GM18508 (cell line): Measurements from ENCODE around the gene CLDN14.

Experiments used
- ATAC-seq: cut with Tn5 transposase; IDR thresholded peaks from one replicate; pipeline ENCODE4 v1.9.1; 2021; ENCODE audit warnings: moderate number of reproducible peaks; ENCODE audit not compliant: insufficient read depth, unreplicated experiment

CLDN14 gene

GRCh38 chr21:36504067-36505058 lies 24.4 kb upstream of the CLDN14 start:
- no peak for ATAC-seq

- no peak for ATAC-seq
These were observed 22.4 kb upstream of the CLDN14 start for GRCh38 chr21:36502365-36502764.

GRCh38 chr21:36501589-36501892 lies 21.6 kb upstream of the CLDN14 start:
- no peak for ATAC-seq

GRCh38 chr21:36499578-36500471 lies 19.9 kb upstream of the CLDN14 start:
- no peak for ATAC-seq

- ATAC-seq: no peak
These were observed 14.6 kb upstream of the CLDN14 start for GRCh38 chr21:36494557-36494956.

GRCh38 chr21:36491209-36491910 lies 11.4 kb upstream of the CLDN14 start:
- no peak for ATAC-seq

- no peak for ATAC-seq
These were observed 9.8 kb upstream of the CLDN14 start for GRCh38 chr21:36489776-36490165.

GRCh38 chr21:36489103-36489775 lies 9.3 kb upstream of the CLDN14 start:
- no peak for ATAC-seq

- no peak for ATAC-seq
These were observed 7.9 kb upstream of the CLDN14 start for GRCh38 chr21:36487641-36488307.

GRCh38 chr21:36486246-36486645 lies 6.3 kb upstream of the CLDN14 start:
- ATAC-seq: no peak

- ATAC-seq: no peak
These were observed 5.6 kb upstream of the CLDN14 start for GRCh38 chr21:36485476-36485875.

- ATAC-seq: no peak
These were observed 3.2 kb upstream of the CLDN14 start for GRCh38 chr21:36483095-36483494.

- ATAC-seq: no peak
These were observed 2.8 kb upstream of the CLDN14 start for GRCh38 chr21:36482673-36483072.

- ATAC-seq: no peak
These were observed 2.3 kb upstream of the CLDN14 start for GRCh38 chr21:36482181-36482580.

- ATAC-seq: no peak
These were observed 1.7 kb upstream of the CLDN14 start for GRCh38 chr21:36481639-36482038.

GRCh38 chr21:36480618-36481017 lies 696 bp upstream of the CLDN14 start:
- no peak for ATAC-seq

- ATAC-seq: no peak
These were observed 981 bp downstream of the CLDN14 start for GRCh38 chr21:36478941-36479340.

- no peak for ATAC-seq
These were observed 1.7 kb downstream of the CLDN14 start for GRCh38 chr21:36478207-36478701.

GRCh38 chr21:36477559-36477958 lies 2.4 kb downstream of the CLDN14 start:
- ATAC-seq: no peak
